ENCODE data around the gene ERI2. TPM values are rescaled to one million over a fixed set of nuclear protein-coding genes. Genes with fewer than 3 reads are reported as not detected.
"Not testable (repeated sequence)": the region's sequence is repeated elsewhere in the genome, so short reads cannot be mapped to it uniquely, and the experiment has no call there.

ERI2 gene
- total RNA-seq, 5 donors from 2014 or later (not counting 1 experiment from before 2014, with no cell fraction given): 2.3 to 3.0 (median 2.4) TPM

GRCh38 chr16:20765732-20766131, 40.5 kb downstream of the ERI2 start:
- POLR2A ChIA-PET: no interaction called here
- H3K27ac ChIP-seq (ENCODE audit: low read length): no peak overlapping the region

DNA sequence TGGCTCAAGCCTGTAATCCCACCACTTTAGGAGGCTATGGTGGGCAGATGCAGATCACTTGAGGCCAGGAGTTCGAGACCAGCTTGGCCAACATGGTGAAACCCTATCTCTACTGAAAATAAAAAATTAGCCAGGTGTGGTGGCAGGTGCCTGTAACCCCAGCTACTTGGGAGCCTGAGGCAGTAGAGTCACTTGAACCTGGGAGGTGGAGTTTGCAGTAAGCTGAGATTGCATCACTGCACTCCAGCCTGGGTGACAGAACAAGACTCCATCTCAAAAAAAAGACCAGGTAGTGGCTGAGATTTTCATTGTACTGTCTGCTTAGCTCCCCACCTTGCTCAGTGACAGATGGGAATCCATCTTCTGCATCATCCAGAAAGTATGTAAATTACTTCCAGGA, 41.8 kb downstream of the ERI2 start:
- DNase-seq; POLR2A ChIA-PET; H3K4me3 ChIP-seq (ENCODE audit: control insufficient read depth in 1 of 2, extremely low read depth in 1 of 2, low read length in 1 of 2); H3K4me1 ChIP-seq (ENCODE audit: control insufficient read depth in 1 of 2, extremely low read depth in 1 of 2, insufficient read depth in 2 of 2, low read length in 2 of 2); ATAC-seq (replicated peaks in 1 of 4); H3K9me3 Mint-ChIP-seq; H3K27ac ChIP-seq (ENCODE audit: low read length); H3K27me3 Mint-ChIP-seq; H3K36me3 ChIP-seq (ENCODE audit: control insufficient read depth in 2 of 2, extremely low read depth in 1 of 2, insufficient read depth in 1 of 2, low read length in 1 of 2); H3K9me3 ChIP-seq; H3K27me3 ChIP-seq (replicated peaks in 1 of 2; ENCODE audit: control insufficient read depth in 2 of 2, extremely low read depth in 1 of 2, insufficient read depth in 2 of 2, low read length in 1 of 2): not testable (repeated sequence)
- Mint-ChIP-seq H3K4me3 (peak overlapping the region in 1 of 3 donors; percentile 78), H3K4me1 (peaks cover 30 to 44% (median 35%) of the 10 kb centered on the region in 3 donors), H3K36me3 (peaks cover 19% of the 10 kb centered on the region), H3K27ac (peak overlapping the region in 1 of 2 donors; percentile 98)
- CTCF ChIA-PET: interaction anchor here (0.5 to 1.1 kb wide), 4 partner anchors 12 to 136 kb away, joined by 3 to 5 read pairs (median 4); partner anchors contain the start of genes DCUN1D3 (in 1 of the 2) and LYRM1 (in 1 of the 2)
- no CpG with 5 or more reads among the region's 1 CpG for WGBS (ENCODE audit: insufficient coverage)

More at GRCh38 chr16:20765732-20766131, 40.5 kb downstream of the ERI2 start:
- CTCF ChIA-PET: no interaction called here
- no peaks in the 10 kb centered on the region for H3K36me3 ChIP-seq (ENCODE audit: control insufficient read depth in 2 of 2, extremely low read depth in 1 of 2, insufficient read depth in 1 of 2, low read length in 1 of 2)
- Mint-ChIP-seq H3K9me3 (no peaks in the 10 kb centered on the region), H3K27ac (no peak overlapping the region), H3K27me3 (no peaks in the 10 kb centered on the region), H3K36me3 (peaks cover 13% of the 10 kb centered on the region), H3K4me3 (no peak overlapping the region), H3K4me1 (peaks cover 30 to 44% (median 35%) of the 10 kb centered on the region in 3 donors)
- ATAC-seq (replicated peaks in 1 of 4) (no peak), DNase-seq (no peak)
- H3K27me3 ChIP-seq (replicated peaks in 1 of 2; ENCODE audit: control insufficient read depth in 2 of 2, extremely low read depth in 1 of 2, insufficient read depth in 2 of 2, low read length in 1 of 2): no peaks in the 10 kb centered on the region
- H3K4me1 ChIP-seq (ENCODE audit: control insufficient read depth in 1 of 2, extremely low read depth in 1 of 2, insufficient read depth in 2 of 2, low read length in 2 of 2): peaks cover 0 to 6% of the 10 kb centered on the region in 2 experiments
- WGBS (ENCODE audit: insufficient coverage): no CpG with 5 or more reads among the region's 2 CpGs
- no peak overlapping the region for H3K4me3 ChIP-seq (ENCODE audit: control insufficient read depth in 1 of 2, extremely low read depth in 1 of 2, low read length in 1 of 2)
- no peaks in the 10 kb centered on the region for H3K9me3 ChIP-seq

- ATAC-seq (replicated peaks in 1 of 4): peak; percentile 98 to 99 (median 99)
- CTCF ChIA-PET: interaction anchor here in 1 of 2 donors (0.6 to 1.1 kb wide), 4 partner anchors 13 to 43 kb away, joined by 3 to 5 read pairs (median 3); partner anchors contain the start of genes ERI2 and REXO5
- 7% methylated on average over 4 of the region's 10 CpGs for WGBS (ENCODE audit: insufficient coverage)
These were observed 42.6 kb downstream of the ERI2 start, which contains the start of gene ACSM3 for GRCh38 chr16:20763461-20764232. TSS of gene ACSM3 (plus strand) at chr16:20764014. CDS start at chr16:20770035, 6,021 bp downstream.

DNA sequence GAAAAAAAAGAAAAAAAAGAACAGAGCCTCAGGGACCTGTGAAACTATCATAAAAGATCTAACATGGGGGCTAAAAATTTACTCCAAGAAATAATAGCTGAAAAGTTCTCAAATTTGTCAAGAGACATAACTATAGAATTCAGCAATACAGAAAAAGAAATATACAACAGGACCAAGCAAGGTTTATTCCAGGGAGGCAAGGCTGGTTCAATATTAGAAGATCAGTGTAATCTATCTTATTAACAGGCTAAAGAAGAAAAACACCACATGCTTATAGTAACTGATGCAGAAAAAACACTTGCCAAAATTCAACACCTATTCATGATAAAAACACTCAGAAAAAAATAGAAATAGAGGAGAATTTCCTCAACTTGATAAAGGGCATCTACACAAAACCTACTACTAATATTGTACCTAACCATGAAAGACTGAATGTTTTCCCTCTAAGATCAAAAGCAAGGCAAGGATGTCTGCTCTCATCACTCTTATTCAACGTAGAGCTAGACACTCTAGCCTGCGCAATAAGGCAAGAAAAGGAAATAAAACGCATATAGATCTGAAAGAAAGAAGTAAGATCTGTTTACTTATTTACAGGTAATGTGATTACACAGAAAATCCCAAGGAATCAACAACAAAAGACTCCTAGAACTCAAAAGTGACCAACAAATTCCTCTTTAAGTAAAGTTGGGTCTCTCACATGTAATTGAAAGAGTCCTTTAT, 43.7 kb downstream of the ERI2 start:
- Mint-ChIP-seq H3K27me3 (no peaks in the 10 kb centered on the region), H3K4me1 (peaks cover 30 to 44% (median 35%) of the 10 kb centered on the region in 3 donors), H3K36me3 (peaks cover 22% of the 10 kb centered on the region), H3K9me3 (peaks cover 0 to 9% (median 2%) of the 10 kb centered on the region in 3 donors), H3K4me3 (peak overlapping the region; percentile 78 to 91 (median 90)), H3K27ac (peak overlapping the region; percentile 93 to 98)
- no CpG with 5 or more reads among the region's 3 CpGs for WGBS (ENCODE audit: insufficient coverage)
- ATAC-seq (replicated peaks in 1 of 4) (no peak), DNase-seq (no peak)
- no peaks in the 10 kb centered on the region for H3K36me3 ChIP-seq (ENCODE audit: control insufficient read depth in 2 of 2, extremely low read depth in 1 of 2, insufficient read depth in 1 of 2, low read length in 1 of 2)
- no peak overlapping the region for H3K4me3 ChIP-seq (ENCODE audit: control insufficient read depth in 1 of 2, extremely low read depth in 1 of 2, low read length in 1 of 2)
- H3K4me1 ChIP-seq (ENCODE audit: control insufficient read depth in 1 of 2, extremely low read depth in 1 of 2, insufficient read depth in 2 of 2, low read length in 2 of 2): peaks cover 0 to 6% of the 10 kb centered on the region in 2 experiments
- no peaks in the 10 kb centered on the region for H3K27me3 ChIP-seq (replicated peaks in 1 of 2; ENCODE audit: control insufficient read depth in 2 of 2, extremely low read depth in 1 of 2, insufficient read depth in 2 of 2, low read length in 1 of 2)
- peak overlapping the region; percentile 58 for H3K27ac ChIP-seq (ENCODE audit: low read length)
- ChIA-PET POLR2A (interaction anchor here in 1 of 2 donors (0.6 kb wide), 1 partner anchor 44 kb away, joined by 5 read pairs; no protein-coding TSS in a partner anchor), CTCF (interaction anchor here in 1 of 2 donors (0.6 kb wide), 1 partner anchor 318 kb away, joined by 3 read pairs; no protein-coding TSS in a partner anchor)
- no peaks in the 10 kb centered on the region for H3K9me3 ChIP-seq

More at GRCh38 chr16:20763461-20764232, 42.6 kb downstream of the ERI2 start, which contains the start of gene ACSM3:
- POLR2A ChIA-PET: no interaction called here
- Mint-ChIP-seq H3K27me3 (no peaks in the 10 kb centered on the region), H3K27ac (peak within 1 kb of the TSS; percentile 93 to 98), H3K36me3 (peaks cover 22% of the 10 kb centered on the region), H3K4me3 (peak within 1 kb of the TSS; percentile 78 to 91 (median 90)), H3K9me3 (peaks cover 0 to 9% (median 2%) of the 10 kb centered on the region in 3 donors), H3K4me1 (peaks cover 30 to 44% (median 35%) of the 10 kb centered on the region in 3 donors)
- peak; percentile 35 to 85 (median 62) for DNase-seq
- peaks cover 0 to 6% of the 10 kb centered on the region in 2 experiments for H3K4me1 ChIP-seq (ENCODE audit: control insufficient read depth in 1 of 2, extremely low read depth in 1 of 2, insufficient read depth in 2 of 2, low read length in 2 of 2)
- H3K27ac ChIP-seq (ENCODE audit: low read length): peak within 1 kb of the TSS; percentile 58
- H3K9me3 ChIP-seq: no peaks in the 10 kb centered on the region
- no peaks in the 10 kb centered on the region for H3K36me3 ChIP-seq (ENCODE audit: control insufficient read depth in 2 of 2, extremely low read depth in 1 of 2, insufficient read depth in 1 of 2, low read length in 1 of 2)
- no peaks in the 10 kb centered on the region for H3K27me3 ChIP-seq (replicated peaks in 1 of 2; ENCODE audit: control insufficient read depth in 2 of 2, extremely low read depth in 1 of 2, insufficient read depth in 2 of 2, low read length in 1 of 2)
- H3K4me3 ChIP-seq (ENCODE audit: control insufficient read depth in 1 of 2, extremely low read depth in 1 of 2, low read length in 1 of 2): peak within 1 kb of the TSS; percentile 8 to 50

- CTCF ChIA-PET: interaction anchor here in 1 of 2 donors (0.5 kb wide), 1 partner anchor 793 kb away, joined by 4 read pairs; no protein-coding TSS in a partner anchor
- H3K9me3 ChIP-seq: no peaks in the 10 kb centered on the region
- H3K4me3 ChIP-seq (ENCODE audit: control insufficient read depth in 1 of 2, extremely low read depth in 1 of 2, low read length in 1 of 2): no peak overlapping the region
- H3K27ac ChIP-seq (ENCODE audit: low read length): no peak overlapping the region
- ATAC-seq (replicated peaks in 1 of 4): no peak
- POLR2A ChIA-PET: no interaction called here
- Mint-ChIP-seq H3K27me3 (no peaks in the 10 kb centered on the region), H3K27ac (no peak overlapping the region), H3K36me3 (peaks cover 22% of the 10 kb centered on the region), H3K4me1 (peaks cover 30 to 44% (median 35%) of the 10 kb centered on the region in 3 donors), H3K9me3 (peaks cover 0 to 9% (median 2%) of the 10 kb centered on the region in 3 donors), H3K4me3 (no peak overlapping the region)
- H3K4me1 ChIP-seq (ENCODE audit: control insufficient read depth in 1 of 2, extremely low read depth in 1 of 2, insufficient read depth in 2 of 2, low read length in 2 of 2): peaks cover 0 to 6% of the 10 kb centered on the region in 2 experiments
- no peaks in the 10 kb centered on the region for H3K27me3 ChIP-seq (replicated peaks in 1 of 2; ENCODE audit: control insufficient read depth in 2 of 2, extremely low read depth in 1 of 2, insufficient read depth in 2 of 2, low read length in 1 of 2)
- H3K36me3 ChIP-seq (ENCODE audit: control insufficient read depth in 2 of 2, extremely low read depth in 1 of 2, insufficient read depth in 1 of 2, low read length in 1 of 2): no peaks in the 10 kb centered on the region
- no peak for DNase-seq
- WGBS (ENCODE audit: insufficient coverage): 100% methylated on average over 1 of the region's 1 CpG
These were observed 45.1 kb downstream of the ERI2 start for GRCh38 chr16:20761175-20761574.

DNA sequence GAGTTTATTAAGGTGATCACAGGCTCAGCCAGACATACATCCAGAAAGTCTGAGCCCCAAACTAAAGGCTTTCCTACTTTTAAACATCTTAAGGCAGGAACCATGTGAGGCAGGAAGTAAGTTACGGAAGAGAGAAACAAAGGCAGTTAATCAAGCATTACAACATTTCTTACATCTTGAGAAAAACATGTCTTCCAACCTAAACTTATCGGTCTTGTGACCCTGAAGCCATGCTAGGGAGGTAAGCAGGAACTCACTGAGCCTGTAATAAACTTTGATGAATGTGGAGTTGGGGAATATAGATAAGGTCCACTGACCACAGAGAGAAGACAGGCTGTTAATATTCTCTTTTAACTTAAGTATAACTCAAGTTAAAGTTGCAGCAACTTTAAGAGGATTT, 45.9 kb downstream of the ERI2 start:
- Histone ChIP-seq H3K4me3 (ENCODE audit: control insufficient read depth in 1 of 2, extremely low read depth in 1 of 2, low read length in 1 of 2) (no peak overlapping the region), H3K4me1 (ENCODE audit: control insufficient read depth in 1 of 2, extremely low read depth in 1 of 2, insufficient read depth in 2 of 2, low read length in 2 of 2) (peaks cover 0 to 6% of the 10 kb centered on the region in 2 experiments), H3K36me3 (ENCODE audit: control insufficient read depth in 2 of 2, extremely low read depth in 1 of 2, insufficient read depth in 1 of 2, low read length in 1 of 2) (no peaks in the 10 kb centered on the region), H3K27me3 (replicated peaks in 1 of 2; ENCODE audit: control insufficient read depth in 2 of 2, extremely low read depth in 1 of 2, insufficient read depth in 2 of 2, low read length in 1 of 2) (no peaks in the 10 kb centered on the region), H3K9me3 (no peaks in the 10 kb centered on the region), H3K27ac (ENCODE audit: low read length) (no peak overlapping the region)
- no peak for DNase-seq
- Mint-ChIP-seq H3K4me3 (no peak overlapping the region), H3K9me3 (peaks cover 0 to 9% (median 2%) of the 10 kb centered on the region in 3 donors), H3K36me3 (peaks cover 22% of the 10 kb centered on the region), H3K4me1 (peaks cover 30 to 44% (median 31%) of the 10 kb centered on the region in 3 donors), H3K27me3 (no peaks in the 10 kb centered on the region), H3K27ac (no peak overlapping the region)
- WGBS (ENCODE audit: insufficient coverage): no CpG with 5 or more reads among the region's 2 CpGs
- ATAC-seq (replicated peaks in 1 of 4): no peak
- ChIA-PET CTCF (no interaction called here), POLR2A (no interaction called here)

All from T-cell (primary cell).